Adrenal gland (tissue), 12 donors: ENCODE measurements around the gene LARGE1. TPM values are rescaled to one million over a fixed set of nuclear protein-coding genes. Genes with fewer than 3 reads are reported as not detected.

Source experiments
- DNase-seq, 7 donors: peaks; one replicate each; pipeline ENCODE4 v3.0.0-alpha.2; 2019 to 2020
- H3K27ac ChIP-seq, 5 donors: fragments of 200-600 bp; sonication (generic) in 4 of 5; 1 replicate in 3 of 5; 2 replicates in 2 of 5; pipeline versions ENCODE4 v1.5.1 to v1.8.0; 2016 to 2020; ENCODE audit warnings: mild to moderate bottlenecking in 1 of 5
- H3K27me3 ChIP-seq: fragments of 200-600 bp; 2 replicates; pipeline ENCODE4 v1.8.0; 2021
- H3K36me3 ChIP-seq, 2 donors: fragments of 200-600 bp; replicated peaks in 1 of 2; 1 replicate in 1 of 2; 2 replicates in 1 of 2; pipeline versions ENCODE4 v1.5.1 to v1.8.0; 2018 to 2022
- H3K4me1 ChIP-seq, 2 donors: fragments of 200-600 bp; replicated peaks in 1 of 2; 1 replicate in 1 of 2; 2 replicates in 1 of 2; pipeline versions ENCODE4 v1.5.1 to v1.8.0; 2018 to 2021
- H3K4me3 ChIP-seq, 4 donors: fragments of 200-600 bp; sonication (generic) in 3 of 4; one replicate each; pipeline ENCODE4 v1.5.1; 2016 to 2018
- H3K9me3 ChIP-seq, 3 donors: fragments of 200-600 bp; sonication (generic) in 1 of 3; replicated peaks in 1 of 3; 1 replicate in 2 of 3; 2 replicates in 1 of 3; pipeline versions ENCODE4 v1.5.1 to v1.8.0; 2016 to 2021
- POLR2A ChIP-seq, 2 donors: fragments of 450-650 bp; IDR thresholded peaks; one replicate each; pipeline ENCODE4 v1.6.1; 2017; ENCODE audit warnings: antibody characterized with exemption in 2 of 2, mild to moderate bottlenecking in 2 of 2, moderate library complexity in 1 of 2
- WGBS, 4 donors: extraction: QIAGEN DNeasy Blood & Tissue Kit in 2 of 4; methylation state at CpG; one replicate each; pipeline versions ENCODE4 v1.1.5 to v1.1.7; 2013 to 2017; 5-methylcytosine and 5-hydroxymethylcytosine counted together
- intact Hi-C, 2 donors: fragments of 100-400 bp; cut with DNase I; formaldehyde crosslinking; loops; one replicate each; pipeline versions ENCODE4 v1.14.1 to v1.15.0; 2022 to 2023
- polyA plus RNA-seq, 3 donors: library from polyadenylated mRNA; stranded (reverse); fragments of 200-250 nt in 2 of 3; fragments of 350-450 nt in 1 of 3; fragmentation: Illumina TruSeq in 1 of 3; extraction: RNeasy Lipid Tissue Mini Kit (QIAGEN cat#74804) in 1 of 3; gene quantifications; one replicate each; pipeline ENCODE4 v1.2.3, GENCODE V29; 2013 to 2014
- total RNA-seq, 9 donors: library from RNA; depleted of rRNA in 4 of 9; stranded (reverse); fragments of >200 nt in 4 of 9; fragments of 120-200 nt in 1 of 9; fragmentation: NEBNext Ultra II Directional in 1 of 9; extraction: Animal tissue kit (Norgen Biotek cat#: 25700) in 1 of 9; gene quantifications; one replicate each; pipeline versions ENCODE4 v1.1.0 to v1.2.4, GENCODE V29; 2013 to 2023
- TF ChIP-seq, protein P1 (sequence below), 6 experiments: fragments of 450-650 bp in 4 of 6; fragments of 200-600 bp in 2 of 6; sonication (generic) in 1 of 6; IDR thresholded peaks; 1 replicate in 5 of 6; 2 replicates in 1 of 6; pipeline versions ENCODE4 v1.5.1 to v1.8.0; 2016 to 2021; ENCODE audit warnings: antibody characterized with exemption in 6 of 6, mild to moderate bottlenecking in 2 of 6, moderate library complexity in 1 of 6
- donor health status: healthy with polysubstance abuse.
- donor health status: Bipolar disorder and iron deficiency.
- donor health status: DM: yes; HTN: yes; CAD: no.
- donor health status: DM: no; HTN: no; CAD: no.
- donor health status: DM: no; HTN: no; CAD: no.
- donor health status: DM: yes; HTN: yes; CAD: no.

Gene LARGE1
- total and polyA plus RNA-seq, 12 donors, result 3.4 to 67.6 (median 30.6) TPM

DNA sequence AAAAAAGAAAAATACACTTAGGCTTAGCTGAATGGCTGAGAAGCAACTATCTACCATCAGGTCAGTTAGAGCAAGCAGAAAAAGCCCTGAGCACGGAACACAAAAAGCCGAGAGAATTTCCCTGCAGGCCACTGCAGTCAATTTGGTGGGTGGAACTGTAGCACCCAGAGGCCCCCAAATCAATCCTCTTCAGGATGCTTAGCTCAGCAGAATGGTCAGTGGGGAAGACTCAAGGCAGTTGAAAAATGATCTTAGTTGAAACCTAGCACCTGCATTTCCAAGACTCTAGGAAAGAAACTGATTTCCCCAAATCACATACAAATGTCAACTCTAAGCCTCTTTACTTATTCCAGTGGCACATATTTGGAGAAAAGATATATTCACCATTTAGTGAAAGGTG, 534.7 kb downstream of the LARGE1 start:
- Histone ChIP-seq H3K9me3 (no peaks in the 10 kb centered on the region), H3K27ac (no peak overlapping the region), H3K4me1 (no peaks in the 10 kb centered on the region), H3K27me3 (no peaks in the 10 kb centered on the region), H3K36me3 (no peaks in the 10 kb centered on the region), H3K4me3 (no peak overlapping the region)
- TF ChIP-seq, protein P1, sequence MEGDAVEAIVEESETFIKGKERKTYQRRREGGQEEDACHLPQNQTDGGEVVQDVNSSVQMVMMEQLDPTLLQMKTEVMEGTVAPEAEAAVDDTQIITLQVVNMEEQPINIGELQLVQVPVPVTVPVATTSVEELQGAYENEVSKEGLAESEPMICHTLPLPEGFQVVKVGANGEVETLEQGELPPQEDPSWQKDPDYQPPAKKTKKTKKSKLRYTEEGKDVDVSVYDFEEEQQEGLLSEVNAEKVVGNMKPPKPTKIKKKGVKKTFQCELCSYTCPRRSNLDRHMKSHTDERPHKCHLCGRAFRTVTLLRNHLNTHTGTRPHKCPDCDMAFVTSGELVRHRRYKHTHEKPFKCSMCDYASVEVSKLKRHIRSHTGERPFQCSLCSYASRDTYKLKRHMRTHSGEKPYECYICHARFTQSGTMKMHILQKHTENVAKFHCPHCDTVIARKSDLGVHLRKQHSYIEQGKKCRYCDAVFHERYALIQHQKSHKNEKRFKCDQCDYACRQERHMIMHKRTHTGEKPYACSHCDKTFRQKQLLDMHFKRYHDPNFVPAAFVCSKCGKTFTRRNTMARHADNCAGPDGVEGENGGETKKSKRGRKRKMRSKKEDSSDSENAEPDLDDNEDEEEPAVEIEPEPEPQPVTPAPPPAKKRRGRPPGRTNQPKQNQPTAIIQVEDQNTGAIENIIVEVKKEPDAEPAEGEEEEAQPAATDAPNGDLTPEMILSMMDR (IDR thresholded peaks at IDR 0.05), result no peak
- TF ChIP-seq POLR2A (IDR thresholded peaks at IDR 0.05), result no peak
- WGBS, 4 donors, result 92 to 100% (median 96%) methylated on average over 2 of the region's 2 CpGs
- intact Hi-C loops, result no loop called here
- DNase-seq, result no peak

DNA sequence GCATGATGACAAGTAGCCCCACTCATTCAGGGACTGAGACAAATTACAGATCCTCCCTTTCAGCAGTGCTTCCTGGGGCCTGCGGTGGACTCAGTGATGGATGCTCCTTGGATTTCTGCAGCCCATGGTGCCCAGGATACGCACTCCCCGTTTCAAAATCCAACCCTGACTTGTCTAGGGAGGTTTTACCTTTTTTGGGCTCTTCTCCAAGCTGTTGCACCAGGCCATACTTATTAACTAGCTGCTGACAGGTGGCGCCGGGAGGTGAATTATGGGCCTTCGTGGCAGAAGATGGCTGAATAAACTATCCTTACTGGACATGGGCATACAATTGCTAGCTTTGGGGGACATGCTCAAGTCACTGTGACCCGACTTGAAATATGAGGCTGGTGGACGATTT, 537.8 kb downstream of the LARGE1 start:
- Histone ChIP-seq H3K36me3 (no peaks in the 10 kb centered on the region), H3K4me3 (no peak overlapping the region), H3K9me3 (no peaks in the 10 kb centered on the region), H3K27me3 (no peaks in the 10 kb centered on the region), H3K4me1 (no peaks in the 10 kb centered on the region), H3K27ac (no peak overlapping the region)
- no peak for DNase-seq
- TF ChIP-seq, protein P1 (IDR thresholded peaks at IDR 0.05), result no peak
- TF ChIP-seq POLR2A (IDR thresholded peaks at IDR 0.05), result no peak
- intact Hi-C loops, result no loop called here
- WGBS, 4 donors, result 83 to 91% (median 86%) methylated on average over 7 to 8 of the region's 8 CpGs

DNA sequence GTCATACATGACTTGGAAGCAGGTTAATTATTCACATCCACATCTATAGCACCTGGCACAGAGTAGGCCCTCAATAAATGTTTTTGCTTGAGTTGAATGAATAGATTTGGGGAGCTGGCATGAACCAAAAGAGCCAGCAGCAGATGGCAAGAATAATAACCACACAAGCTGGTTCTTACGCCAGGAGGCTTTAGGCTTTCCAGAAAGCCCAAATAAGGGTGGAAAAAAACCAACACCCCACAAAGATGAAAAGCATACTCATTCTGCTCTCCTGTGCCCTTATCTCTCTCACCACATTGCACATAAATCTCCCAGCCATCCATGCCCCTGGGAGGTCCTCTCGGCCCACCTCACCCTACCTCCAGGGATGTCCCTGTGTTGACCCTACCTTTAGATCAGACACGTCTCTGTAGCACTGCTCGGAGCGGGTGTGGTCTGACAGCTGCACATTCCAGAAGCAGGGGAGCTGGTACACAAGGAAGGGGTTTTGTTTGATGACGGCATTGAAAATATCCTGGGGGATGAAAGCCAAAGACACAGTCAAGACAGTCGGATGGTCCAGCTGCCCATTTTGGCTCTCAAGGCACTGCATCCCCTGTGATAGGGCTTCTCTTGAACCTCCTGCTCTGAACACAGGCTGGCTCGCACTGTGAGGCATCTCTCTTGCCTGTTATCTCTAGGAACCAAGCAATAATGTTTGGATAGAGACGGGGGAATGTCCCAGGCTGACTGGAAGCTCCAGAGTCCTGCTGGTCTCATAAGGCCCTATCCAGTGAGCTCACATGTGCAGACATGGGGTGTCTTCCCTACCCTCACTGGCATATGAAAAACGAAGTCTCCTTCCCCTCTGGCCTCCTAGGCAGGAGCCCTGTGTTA, 538.5 kb downstream of the LARGE1 start:
- H3K27me3 ChIP-seq, result no peaks in the 10 kb centered on the region
- intact Hi-C loops, result no loop called here
- no peak for DNase-seq
- TF ChIP-seq POLR2A (IDR thresholded peaks at IDR 0.05), result no peak
- TF ChIP-seq, protein P1 (IDR thresholded peaks at IDR 0.05), result no peak
- H3K27ac ChIP-seq, result no peak overlapping the region
- no peaks in the 10 kb centered on the region for H3K4me1 ChIP-seq
- H3K4me3 ChIP-seq, result no peak overlapping the region
- no peaks in the 10 kb centered on the region for H3K36me3 ChIP-seq
- H3K9me3 ChIP-seq, result no peaks in the 10 kb centered on the region
- WGBS, 4 donors, result 88 to 95% (median 92%) methylated on average over 10 of the region's 10 CpGs

DNA sequence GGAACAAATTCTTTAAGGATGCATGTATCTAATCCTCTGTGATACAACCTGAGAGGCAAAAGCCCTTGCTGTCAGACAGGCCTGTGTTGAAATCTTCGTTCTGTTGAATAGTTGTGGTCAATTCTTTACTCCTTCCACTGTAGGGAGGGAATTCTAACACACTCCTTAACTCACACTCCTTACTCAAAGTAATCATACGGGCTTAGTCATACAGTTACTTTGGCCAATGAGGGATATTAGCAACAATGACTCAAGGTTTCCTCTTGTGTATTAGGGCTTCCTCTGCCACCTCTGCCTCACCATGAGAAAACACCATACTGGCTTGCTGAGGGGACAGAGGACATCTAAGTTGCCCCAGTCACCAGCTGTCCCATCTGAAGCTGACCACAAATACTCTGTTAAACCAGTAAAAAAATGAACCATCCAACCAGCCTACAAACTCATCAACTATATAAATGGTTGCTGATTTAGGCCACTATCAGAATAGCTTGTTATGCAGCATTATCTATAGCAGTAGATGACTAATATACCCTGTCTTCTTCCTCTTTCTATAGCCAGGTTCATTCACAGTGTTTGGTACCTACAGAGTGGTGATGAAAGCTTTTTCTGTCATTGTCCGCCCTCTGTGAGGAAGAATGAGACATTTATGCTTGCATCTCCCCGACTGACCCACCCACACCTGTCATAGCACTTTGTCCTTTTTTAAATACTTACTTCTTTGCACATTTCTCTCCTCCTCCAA, 539.3 kb downstream of the LARGE1 start:
- no peaks in the 10 kb centered on the region for H3K27me3 ChIP-seq
- H3K27ac ChIP-seq, result no peak overlapping the region
- TF ChIP-seq, protein P1 (IDR thresholded peaks at IDR 0.05), result no peak
- TF ChIP-seq POLR2A (IDR thresholded peaks at IDR 0.05), result no peak
- intact Hi-C loops, result no loop called here
- 84 to 93% (median 88%) methylated on average over 4 of the region's 4 CpGs for WGBS, 4 donors
- no peak for DNase-seq
- H3K36me3 ChIP-seq, result no peaks in the 10 kb centered on the region
- no peaks in the 10 kb centered on the region for H3K4me1 ChIP-seq
- no peaks in the 10 kb centered on the region for H3K9me3 ChIP-seq
- no peak overlapping the region for H3K4me3 ChIP-seq
